Measurements from ENCODE around the gene CNKSR3. TPM values are rescaled to one million over a fixed set of nuclear protein-coding genes. Genes with fewer than 3 reads are reported as not detected.

Gene CNKSR3
- total RNA-seq, 1 donor = 2.4 TPM

GRCh38 chr6:154481521-154482013 is 28.9 kb downstream of the CNKSR3 start:
- DNase-seq (ENCODE audit: low read depth in 2 of 3, low spot score in 2 of 3) = no peak

- no peak for DNase-seq (ENCODE audit: low read depth in 2 of 3, low spot score in 2 of 3)
These were observed 30.5 kb downstream of the CNKSR3 start for GRCh38 chr6:154479771-154480639.

- no peak for DNase-seq (ENCODE audit: low read depth in 2 of 3, low spot score in 2 of 3)
These were observed 31.1 kb downstream of the CNKSR3 start for GRCh38 chr6:154479351-154479769.

- no peak for DNase-seq (ENCODE audit: low read depth in 2 of 3, low spot score in 2 of 3)
These were observed 31.8 kb downstream of the CNKSR3 start for GRCh38 chr6:154478701-154479060.

GRCh38 chr6:154478021-154478700 is 32.3 kb downstream of the CNKSR3 start:
- peak in 2 of 3 donors; percentile 28 to 64 for DNase-seq (ENCODE audit: low read depth in 2 of 3, low spot score in 2 of 3)

GRCh38 chr6:154476494-154476893 is 34.0 kb downstream of the CNKSR3 start:
- DNase-seq (ENCODE audit: low read depth in 2 of 3, low spot score in 2 of 3) = no peak

- no peak for DNase-seq (ENCODE audit: low read depth in 2 of 3, low spot score in 2 of 3)
These were observed 35.6 kb downstream of the CNKSR3 start for GRCh38 chr6:154474648-154475428.

- DNase-seq (ENCODE audit: low read depth in 2 of 3, low spot score in 2 of 3) = no peak
These were observed 37.2 kb downstream of the CNKSR3 start for GRCh38 chr6:154473324-154473723.

GRCh38 chr6:154471609-154472362 is 38.7 kb downstream of the CNKSR3 start:
- DNase-seq (ENCODE audit: low read depth in 2 of 3, low spot score in 2 of 3) = no peak

- DNase-seq (ENCODE audit: low read depth in 2 of 3, low spot score in 2 of 3) = no peak
These were observed 41.1 kb downstream of the CNKSR3 start for GRCh38 chr6:154469306-154469935.

GRCh38 chr6:154468760-154469159 is 41.7 kb downstream of the CNKSR3 start:
- DNase-seq (ENCODE audit: low read depth in 2 of 3, low spot score in 2 of 3) = no peak

- DNase-seq (ENCODE audit: low read depth in 2 of 3, low spot score in 2 of 3) = no peak
These were observed 43.4 kb downstream of the CNKSR3 start for GRCh38 chr6:154466971-154467679.

GRCh38 chr6:154466139-154466538 is 44.3 kb downstream of the CNKSR3 start:
- no peak for DNase-seq (ENCODE audit: low read depth in 2 of 3, low spot score in 2 of 3)

- no peak for DNase-seq (ENCODE audit: low read depth in 2 of 3, low spot score in 2 of 3)
These were observed 46.7 kb downstream of the CNKSR3 start for GRCh38 chr6:154463573-154464419.

GRCh38 chr6:154462425-154462824 is 48.1 kb downstream of the CNKSR3 start:
- no peak for DNase-seq (ENCODE audit: low read depth in 2 of 3, low spot score in 2 of 3)

- no peak for DNase-seq (ENCODE audit: low read depth in 2 of 3, low spot score in 2 of 3)
These were observed 49.1 kb downstream of the CNKSR3 start for GRCh38 chr6:154461348-154461747.

- DNase-seq (ENCODE audit: low read depth in 2 of 3, low spot score in 2 of 3) = no peak
These were observed 50.0 kb downstream of the CNKSR3 start for GRCh38 chr6:154460306-154461071.

GRCh38 chr6:154459513-154459912 is 51.0 kb downstream of the CNKSR3 start:
- DNase-seq (ENCODE audit: low read depth in 2 of 3, low spot score in 2 of 3) = no peak
